H1 (cell line): Measurements from ENCODE around the gene CPSF4. TPM values are rescaled to one million over a fixed set of nuclear protein-coding genes. Genes with fewer than 3 reads are reported as not detected.

Source experiments
- BRCA1 ChIP-seq: IDR thresholded peaks from 2 replicates; pipeline ENCODE4 v1.6.1; 2012; ENCODE audit warnings: low read depth, low read length, improper control_type of control experiment
- CBX8 ChIP-seq: fragments of 300-800, 300-1000 bp; sonication (generic); IDR thresholded peaks from 2 replicates; pipeline ENCODE4 v1.7.1; 2016; ENCODE audit warnings: low read depth, low read length, borderline replicate concordance
- POLR2A ChIP-seq, 2 experiments: IDR thresholded peaks; 1 replicate in 1 of 2; 2 replicates in 1 of 2; pipeline ENCODE4 v1.6.1; 2011; ENCODE audit warnings: low read depth in 2 of 2, low read length in 2 of 2, mild to moderate bottlenecking in 2 of 2; ENCODE audit errors: control extremely low read depth in 1 of 2
- POLR2AphosphoS5 ChIP-seq: IDR thresholded peaks from 2 replicates; pipeline ENCODE4 v1.6.1; 2011; ENCODE audit warnings: low read depth, low read length
- SP1 ChIP-seq: IDR thresholded peaks from 2 replicates; pipeline ENCODE4 v1.6.1; 2011; ENCODE audit warnings: low read depth, low read length
- SRF ChIP-seq: IDR thresholded peaks from 2 replicates; pipeline ENCODE4 v1.6.1; 2011; ENCODE audit warnings: mild to moderate bottlenecking, low read depth, low read length, moderate library complexity
- TCF12 ChIP-seq: IDR thresholded peaks from 2 replicates; pipeline ENCODE4 v1.6.1; 2011; ENCODE audit warnings: low read depth, mild to moderate bottlenecking, low read length
- polyA plus RNA-seq, 7 experiments: library from polyadenylated mRNA; depleted of rRNA in 3 of 7; stranded (reverse) in 5 of 7; unstranded in 2 of 7; fragments of >200 nt in 5 of 7; fragments of 200-250 nt in 2 of 7; gene quantifications; 1 replicate in 5 of 7; 2 replicates in 1 of 7; 4 replicates in 1 of 7; pipeline versions ENCODE4 v1.2.1 to v1.2.3, GENCODE V29; 2011 to 2013; ENCODE audit warnings: missing spikeins in 2 of 7, mixed read lengths in 2 of 7
- total RNA-seq: library from RNA; stranded (reverse); fragmentation: NEBNext Ultra II Directional; extraction: Animal tissue kit (Norgen Biotek cat#: 25700); gene quantifications from 2 replicates; pipeline ENCODE4 v1.2.1, GENCODE V29; 2021
- TF ChIP-seq, protein P1 (sequence below), 3 experiments: IDR thresholded peaks; 1 replicate in 2 of 3; 2 replicates in 1 of 3; pipeline versions ENCODE4 v1.5.1 to v1.6.1; 2011; ENCODE audit warnings: low read length in 3 of 3, mild to moderate bottlenecking in 3 of 3, inconsistent platforms in 2 of 3, low read depth in 1 of 3, moderate library complexity in 1 of 3; ENCODE audit not compliant: insufficient read depth in 1 of 3; ENCODE audit errors: control extremely low read depth in 1 of 3

The CPSF4 gene
- total and polyA plus RNA-seq, 2 of the 8 experiments (the other 6 are each of a cell fraction or from before 2014, with no cell fraction given) = 77.5 to 103 TPM

DNA sequence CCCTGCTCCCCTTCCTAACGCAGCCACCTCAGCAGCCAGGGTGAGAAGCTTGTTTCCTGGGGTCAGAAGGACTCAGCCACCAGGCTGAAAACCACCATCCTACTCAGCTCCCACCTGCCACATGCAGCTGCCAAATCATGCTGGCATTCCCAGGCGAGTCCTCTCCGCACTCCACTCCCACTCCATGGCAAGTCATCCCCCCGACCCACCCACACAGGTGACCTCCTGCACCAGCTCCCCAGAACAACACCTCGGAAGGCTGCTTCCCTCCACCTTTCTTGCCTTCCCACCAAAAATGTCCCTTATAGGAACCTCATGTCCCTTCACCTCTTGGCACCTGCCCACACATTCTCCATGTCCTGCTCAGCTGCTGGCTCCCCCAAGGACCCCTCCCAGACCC, 35.0 kb upstream of the CPSF4 start (continued):
- TF ChIP-seq, protein P1, sequence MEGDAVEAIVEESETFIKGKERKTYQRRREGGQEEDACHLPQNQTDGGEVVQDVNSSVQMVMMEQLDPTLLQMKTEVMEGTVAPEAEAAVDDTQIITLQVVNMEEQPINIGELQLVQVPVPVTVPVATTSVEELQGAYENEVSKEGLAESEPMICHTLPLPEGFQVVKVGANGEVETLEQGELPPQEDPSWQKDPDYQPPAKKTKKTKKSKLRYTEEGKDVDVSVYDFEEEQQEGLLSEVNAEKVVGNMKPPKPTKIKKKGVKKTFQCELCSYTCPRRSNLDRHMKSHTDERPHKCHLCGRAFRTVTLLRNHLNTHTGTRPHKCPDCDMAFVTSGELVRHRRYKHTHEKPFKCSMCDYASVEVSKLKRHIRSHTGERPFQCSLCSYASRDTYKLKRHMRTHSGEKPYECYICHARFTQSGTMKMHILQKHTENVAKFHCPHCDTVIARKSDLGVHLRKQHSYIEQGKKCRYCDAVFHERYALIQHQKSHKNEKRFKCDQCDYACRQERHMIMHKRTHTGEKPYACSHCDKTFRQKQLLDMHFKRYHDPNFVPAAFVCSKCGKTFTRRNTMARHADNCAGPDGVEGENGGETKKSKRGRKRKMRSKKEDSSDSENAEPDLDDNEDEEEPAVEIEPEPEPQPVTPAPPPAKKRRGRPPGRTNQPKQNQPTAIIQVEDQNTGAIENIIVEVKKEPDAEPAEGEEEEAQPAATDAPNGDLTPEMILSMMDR (IDR thresholded peaks at IDR 0.05; ENCODE audit: control extremely low read depth in 1 of 3, insufficient read depth in 1 of 3, low read depth in 1 of 3, low read length in 3 of 3) = no peak
- TF ChIP-seq POLR2A (IDR thresholded peaks at IDR 0.05; ENCODE audit: control extremely low read depth in 1 of 2, low read depth in 2 of 2, low read length in 2 of 2) (no peak), CBX8 (no peak), TCF12 (no peak), POLR2AphosphoS5 (no peak), SP1 (no peak), SRF (no peak), BRCA1 (no peak)
